Occipital lobe (tissue), 2 donors: ENCODE data around the gene BCAR3. TPM values are rescaled to one million over a fixed set of nuclear protein-coding genes. Genes with fewer than 3 reads are reported as not detected.
A peak's percentile ranks its signal among the peaks of the same experiment; 100 is the strongest.
"Not testable (repeated sequence)": the region's sequence is repeated elsewhere in the genome, so short reads cannot be mapped to it uniquely, and the experiment has no call there.

ENCODE experiments used
- DNase-seq: peaks from one replicate; lab custom pipeline; 2025; lab: John Stamatoyannopoulos, UW
- total RNA-seq: library from RNA; depleted of rRNA; stranded (reverse); fragments of >200 nt; gene quantifications from one replicate; pipeline ENCODE4 v1.2.3, GENCODE V29; 2014

BCAR3 gene
- total RNA-seq, 1 donor from 2014 or later: 5.9 TPM

GRCh38 chr1:93690341-93690740 is 8.7 kb upstream of the BCAR3 start:
- DNase-seq: no peak

GRCh38 chr1:93689521-93690223 is 8.0 kb upstream of the BCAR3 start:
- no peak for DNase-seq

GRCh38 chr1:93687542-93687941 is 5.9 kb upstream of the BCAR3 start:
- DNase-seq: no peak

GRCh38 chr1:93686504-93687250 is 5.0 kb upstream of the BCAR3 start:
- DNase-seq: no peak

- no peak for DNase-seq
Measured at GRCh38 chr1:93685918-93686317, 4.3 kb upstream of the BCAR3 start.

GRCh38 chr1:93683234-93683633 is 1.6 kb upstream of the BCAR3 start:
- DNase-seq: no peak

GRCh38 chr1:93681989-93682412 is 364 bp upstream of the BCAR3 start:
- no peak for DNase-seq

GRCh38 chr1:93680420-93681100 is 1.1 kb downstream of the BCAR3 start:
- peak; percentile 29 for DNase-seq

GRCh38 chr1:93680076-93680419 is 1.6 kb downstream of the BCAR3 start:
- DNase-seq: no peak

- no peak for DNase-seq
Measured at GRCh38 chr1:93679546-93679945, 2.1 kb downstream of the BCAR3 start.

- no peak for DNase-seq
Measured at GRCh38 chr1:93678946-93679480, 2.6 kb downstream of the BCAR3 start.

- no peak for DNase-seq
Measured at GRCh38 chr1:93678491-93678890, 3.1 kb downstream of the BCAR3 start.

GRCh38 chr1:93677729-93678128 is 3.9 kb downstream of the BCAR3 start:
- DNase-seq: no peak

GRCh38 chr1:93676427-93676826 is 5.2 kb downstream of the BCAR3 start:
- DNase-seq: no peak

GRCh38 chr1:93675931-93676330 is 5.7 kb downstream of the BCAR3 start:
- no peak for DNase-seq

GRCh38 chr1:93675271-93675670 is 6.4 kb downstream of the BCAR3 start:
- DNase-seq: no peak

GRCh38 chr1:93674071-93674470 is 7.6 kb downstream of the BCAR3 start:
- not testable (repeated sequence) for DNase-seq

GRCh38 chr1:93673163-93673829 is 8.3 kb downstream of the BCAR3 start:
- no peak for DNase-seq

GRCh38 chr1:93672477-93673162 is 9.0 kb downstream of the BCAR3 start:
- DNase-seq: no peak

- DNase-seq: no peak
Measured at GRCh38 chr1:93672069-93672468, 9.6 kb downstream of the BCAR3 start.

GRCh38 chr1:93671099-93671621 is 10.5 kb downstream of the BCAR3 start:
- DNase-seq: no peak
